ENCODE measurements around the gene SGSM1.

Gene SGSM1

GRCh38 chr22:24807284-24807950 lies 1.4 kb downstream of the SGSM1 start:
- no peak for DNase-seq (ENCODE audit: low read depth, low spot score)

- DNase-seq (ENCODE audit: low read depth, low spot score) = no peak
Measured at GRCh38 chr22:24809331-24809730, 3.3 kb downstream of the SGSM1 start.

GRCh38 chr22:24810043-24810749 lies 4.2 kb downstream of the SGSM1 start:
- no peak for DNase-seq (ENCODE audit: low read depth, low spot score)

- DNase-seq (ENCODE audit: low read depth, low spot score) = no peak
Measured at GRCh38 chr22:24812950-24813775, 7.2 kb downstream of the SGSM1 start.

GRCh38 chr22:24813861-24814770 lies 8.1 kb downstream of the SGSM1 start:
- DNase-seq (ENCODE audit: low read depth, low spot score) = no peak

GRCh38 chr22:24816806-24817205 lies 10.8 kb downstream of the SGSM1 start:
- DNase-seq (ENCODE audit: low read depth, low spot score) = no peak

GRCh38 chr22:24819487-24819886 lies 13.5 kb downstream of the SGSM1 start:
- no peak for DNase-seq (ENCODE audit: low read depth, low spot score)

GRCh38 chr22:24819911-24820461 lies 14.0 kb downstream of the SGSM1 start:
- DNase-seq (ENCODE audit: low read depth, low spot score) = no peak

GRCh38 chr22:24822471-24822870 lies 16.5 kb downstream of the SGSM1 start:
- no peak for DNase-seq (ENCODE audit: low read depth, low spot score)

GRCh38 chr22:24823787-24824186 lies 17.8 kb downstream of the SGSM1 start:
- no peak for DNase-seq (ENCODE audit: low read depth, low spot score)

- DNase-seq (ENCODE audit: low read depth, low spot score) = no peak
Measured at GRCh38 chr22:24824250-24824649, 18.2 kb downstream of the SGSM1 start.

- DNase-seq (ENCODE audit: low read depth, low spot score) = no peak
Measured at GRCh38 chr22:24824915-24825314, 18.9 kb downstream of the SGSM1 start.

GRCh38 chr22:24826710-24827285 lies 20.8 kb downstream of the SGSM1 start:
- DNase-seq (ENCODE audit: low read depth, low spot score) = no peak

GRCh38 chr22:24827296-24827695 lies 21.3 kb downstream of the SGSM1 start:
- DNase-seq (ENCODE audit: low read depth, low spot score) = no peak

- no peak for DNase-seq (ENCODE audit: low read depth, low spot score)
Measured at GRCh38 chr22:24830205-24830979, 24.4 kb downstream of the SGSM1 start.

GRCh38 chr22:24831687-24832086 lies 25.7 kb downstream of the SGSM1 start:
- no peak for DNase-seq (ENCODE audit: low read depth, low spot score)

GRCh38 chr22:24833881-24834495 lies 28.0 kb downstream of the SGSM1 start:
- no peak for DNase-seq (ENCODE audit: low read depth, low spot score)

- no peak for DNase-seq (ENCODE audit: low read depth, low spot score)
Measured at GRCh38 chr22:24834845-24835570, 29.0 kb downstream of the SGSM1 start.

GRCh38 chr22:24836282-24836681 lies 30.3 kb downstream of the SGSM1 start:
- DNase-seq (ENCODE audit: low read depth, low spot score) = no peak

Measured in smooth muscle cell of the brain vasculature (primary cell).